Posterior cingulate gyrus (tissue), 11 donors: ENCODE measurements around the gene SYNGR3.
"Not testable (repeated sequence)": the region's sequence is repeated elsewhere in the genome, so short reads cannot be mapped to it uniquely, and the experiment has no call there.

Experiments
- DNase-seq, 10 donors: peaks; one replicate each; pipeline versions ENCODE4 v3.0.0 to v3.0.0-alpha.2; 2020 to 2021; ENCODE audit warnings: mixed read lengths in 3 of 10
- intact Hi-C: fragments of 100-400 bp; cut with DNase I; formaldehyde crosslinking; loops from one replicate; pipeline ENCODE4 v1.15.1; 2023

Gene SYNGR3

DNA sequence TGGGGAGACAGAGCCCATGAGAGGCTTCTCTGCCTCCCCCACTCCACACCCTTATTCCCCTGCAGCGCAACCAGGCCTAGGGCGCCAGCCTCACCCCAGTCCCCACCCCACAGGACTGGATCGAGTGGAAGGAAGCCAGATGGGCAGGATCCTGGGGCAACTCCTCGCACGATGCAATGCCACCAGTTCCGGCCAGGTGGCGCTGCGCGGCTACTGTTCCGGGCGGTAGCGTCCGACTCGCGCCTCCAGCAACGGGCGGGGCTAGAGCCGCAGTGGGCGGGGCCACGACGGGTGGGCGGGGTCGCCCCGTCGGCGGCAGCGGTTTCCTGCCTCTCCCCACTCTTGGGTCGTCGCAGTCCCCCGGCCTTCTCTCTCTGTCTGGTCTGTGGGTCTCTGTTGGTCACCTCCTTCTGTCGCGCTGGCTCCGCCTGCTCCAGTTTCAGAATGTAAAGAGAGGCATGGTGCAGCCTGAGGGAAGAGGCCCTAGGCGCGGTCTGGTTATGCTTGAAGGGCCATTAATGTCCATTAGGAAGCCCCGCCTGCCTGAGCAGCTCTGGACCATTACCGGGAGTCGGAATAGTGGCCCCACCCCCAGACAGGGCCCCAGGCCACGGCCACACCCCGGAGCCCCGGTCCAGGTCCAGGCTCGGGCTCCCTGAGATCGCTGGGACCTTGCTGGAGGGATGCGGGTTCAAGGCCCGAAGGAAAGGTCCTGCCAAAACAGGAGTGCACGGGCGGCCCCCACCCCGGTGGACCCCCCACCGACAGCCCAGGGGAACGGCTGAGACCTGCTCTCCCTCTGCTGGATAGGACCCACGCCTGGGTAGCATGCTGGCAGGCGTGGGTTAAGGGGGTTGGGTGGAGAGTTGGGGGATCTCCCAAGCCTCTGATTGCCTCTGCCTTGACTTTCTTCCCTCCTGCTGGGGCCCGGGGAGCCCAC lies 33.6 kb downstream of the SYNGR3 start:
- peak; percentile 81 to 99 (median 96) for DNase-seq
- intact Hi-C loops = loop anchor here (1.0 kb wide), 2 partner anchors 33 to 117 kb away; no protein-coding TSS in a partner anchor

DNA sequence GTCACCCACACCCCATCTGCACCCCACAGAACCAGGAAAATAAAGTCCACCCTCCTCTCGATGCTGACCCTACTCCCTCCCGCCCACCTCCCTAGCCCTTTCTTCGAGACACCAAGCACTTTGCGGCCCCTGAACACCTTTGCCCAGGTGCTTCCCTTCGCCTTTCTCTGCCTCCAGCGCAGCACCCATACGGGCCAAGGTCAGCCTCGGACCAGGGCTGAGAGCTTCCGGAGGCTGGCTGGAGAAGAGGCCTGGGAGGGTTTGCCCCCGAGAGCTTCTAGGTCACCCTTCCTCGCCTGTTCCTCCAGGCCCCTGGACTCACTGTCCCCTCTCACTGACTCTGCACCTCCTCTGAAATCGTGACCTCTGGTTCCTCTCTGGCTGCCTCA lies 34.3 kb downstream of the SYNGR3 start:
- intact Hi-C loops = no loop called here

DNA sequence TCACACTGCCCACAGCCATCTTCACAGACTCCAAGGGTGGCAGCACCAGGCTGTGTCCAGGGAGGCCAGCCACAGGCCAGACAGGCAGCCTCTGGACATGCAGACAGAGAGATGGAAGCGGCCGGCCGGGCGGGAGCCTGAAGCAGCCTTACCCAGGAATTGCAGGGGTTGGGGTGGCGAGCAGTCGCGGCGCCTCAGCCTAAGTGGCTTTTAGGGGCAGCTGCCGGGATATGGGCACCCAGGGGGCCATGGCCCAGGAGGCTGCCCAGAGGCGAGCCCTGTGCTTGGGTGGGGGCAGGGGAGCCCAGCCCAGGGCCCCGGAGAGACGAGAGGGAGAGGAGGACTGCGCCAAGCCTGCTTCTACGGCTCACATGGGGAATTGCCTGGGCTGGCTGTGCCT lies 35.5 kb downstream of the SYNGR3 start:
- no peak for DNase-seq
- intact Hi-C loops = no loop called here

More for the DNA sequence above, 34.3 kb downstream of the SYNGR3 start:
- DNase-seq = no peak

DNA sequence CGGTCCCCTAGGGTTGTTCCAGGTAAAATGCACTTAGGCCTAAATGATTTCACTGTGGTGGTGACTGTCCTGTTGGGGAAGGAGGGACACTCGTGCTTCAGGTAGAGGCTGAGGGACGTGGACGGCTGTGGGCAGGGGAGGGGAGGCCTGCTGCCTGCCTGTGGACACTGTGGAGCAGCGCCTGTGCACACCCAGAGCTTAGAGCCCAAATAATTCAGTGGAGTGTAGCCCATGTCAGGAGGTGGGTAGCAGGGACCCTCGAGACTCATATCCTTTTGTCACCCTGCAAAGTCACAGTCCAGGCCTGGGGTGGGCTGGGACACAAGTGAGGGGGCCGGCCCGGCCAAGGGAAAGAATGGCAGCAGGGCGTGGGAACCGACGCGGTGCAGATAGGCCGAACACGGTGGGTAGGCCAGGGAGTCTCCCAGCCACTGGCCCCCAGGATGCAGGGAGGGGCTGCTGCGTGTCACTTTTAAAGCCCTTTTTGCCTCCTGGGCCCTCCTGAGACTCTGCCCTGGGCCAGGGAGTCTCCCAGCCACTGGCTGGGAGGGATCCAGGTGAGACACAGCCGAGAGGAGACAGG lies 36.2 kb downstream of the SYNGR3 start:
- no peak for DNase-seq
- intact Hi-C loops = no loop called here

DNA sequence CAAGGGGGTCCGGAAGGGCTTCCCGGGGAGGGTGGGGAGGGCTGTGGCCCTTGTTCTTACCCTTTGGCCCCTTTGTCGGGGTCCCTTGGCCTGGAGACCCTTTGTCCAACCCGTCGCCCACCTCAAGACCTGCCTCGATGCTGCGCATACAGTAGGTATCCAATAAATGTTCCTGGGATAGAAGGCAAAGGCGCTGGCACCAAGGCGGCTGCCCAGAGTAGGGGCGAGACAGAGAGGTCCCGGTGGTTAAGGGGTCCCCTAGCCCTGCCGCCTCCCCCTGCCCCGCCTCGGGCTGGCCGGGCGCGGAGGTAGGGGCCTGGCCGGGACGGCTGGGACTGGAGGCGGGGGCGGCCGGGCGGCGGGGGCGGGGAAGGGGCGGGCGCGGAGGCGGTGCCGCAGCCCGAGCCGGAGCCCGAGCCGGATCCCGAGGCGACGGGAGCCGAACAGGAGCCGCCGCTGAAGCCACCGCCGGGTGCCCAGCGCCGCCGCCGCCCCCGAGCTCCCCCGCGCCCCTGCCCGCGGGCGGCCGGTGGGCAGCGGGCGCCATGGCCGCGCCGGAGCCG lies 36.8 kb downstream of the SYNGR3 start, which contains the start of gene NHERF2:
Gene NHERF2 (plus strand): TSS at position 442 of the 563 bp plus-strand sequence. CDS start 104 bp downstream, at position 546.
- peak in 2 of 10 donors; percentile 51 to 89 for DNase-seq
- intact Hi-C loops = no loop called here

DNA sequence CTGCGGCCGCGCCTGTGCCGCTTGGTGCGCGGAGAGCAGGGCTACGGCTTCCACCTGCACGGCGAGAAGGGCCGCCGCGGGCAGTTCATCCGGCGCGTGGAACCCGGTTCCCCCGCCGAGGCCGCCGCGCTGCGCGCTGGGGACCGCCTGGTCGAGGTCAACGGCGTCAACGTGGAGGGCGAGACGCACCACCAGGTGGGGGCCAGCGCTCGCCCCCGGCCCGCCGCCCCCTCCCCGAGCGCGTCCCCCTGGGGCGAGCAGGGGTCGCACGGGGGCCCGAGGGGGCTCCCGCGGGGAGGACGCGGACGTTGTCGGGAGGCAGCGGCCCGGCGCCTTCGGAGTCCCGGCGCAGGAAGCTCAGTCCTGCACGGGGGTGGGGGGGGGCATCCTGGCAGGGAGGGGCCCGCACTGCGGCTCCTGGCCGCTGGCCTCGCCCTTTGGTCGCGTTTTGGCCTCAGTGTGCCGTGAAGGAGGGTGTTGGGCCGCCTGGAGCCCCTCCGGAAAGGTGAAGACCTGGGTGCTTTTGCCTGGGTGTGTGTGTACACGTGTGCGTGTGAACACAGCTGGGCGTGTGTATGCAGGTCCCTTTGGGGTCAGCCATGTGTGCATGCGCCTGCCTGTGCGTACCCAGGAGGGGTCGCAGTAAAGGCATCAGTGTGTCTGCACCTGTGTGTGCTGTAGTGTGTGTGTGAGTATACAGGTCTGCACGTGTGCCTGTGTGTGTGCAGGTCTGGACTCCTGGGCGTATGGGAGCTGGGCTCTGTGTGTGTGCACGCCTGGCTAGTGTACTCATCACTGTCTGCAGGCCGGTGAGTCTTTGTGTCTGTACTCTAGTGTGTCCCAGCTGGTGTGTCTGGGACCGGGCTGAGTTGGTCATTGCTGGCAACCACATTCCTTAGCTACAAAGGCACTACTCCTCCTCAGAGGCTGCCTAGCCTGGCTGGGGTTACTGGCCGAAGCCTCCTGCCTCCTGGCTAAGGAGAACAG lies 37.5 kb downstream of the SYNGR3 start:
- intact Hi-C loops = no loop called here

DNA sequence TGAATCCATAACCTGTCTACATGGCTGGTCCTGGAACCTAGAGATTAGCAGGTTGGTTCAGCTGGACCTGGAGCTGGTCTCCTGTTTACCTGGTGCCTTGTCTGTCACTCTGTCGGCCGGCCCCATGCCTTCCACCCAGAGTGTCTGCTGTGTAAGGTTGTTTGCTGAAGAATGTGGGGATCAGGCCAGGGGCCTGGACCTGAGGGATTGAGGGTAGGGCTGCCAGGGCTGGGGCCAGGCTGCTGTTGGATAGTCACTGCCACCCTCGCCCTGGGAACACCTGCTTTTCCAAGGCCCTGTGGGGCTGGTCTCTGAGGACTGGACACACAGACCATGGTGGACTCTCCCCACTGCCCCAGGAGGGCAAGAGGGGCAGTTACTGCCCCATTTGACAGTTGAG lies 38.4 kb downstream of the SYNGR3 start:
- no peak for DNase-seq
- intact Hi-C loops = no loop called here

More for the DNA sequence above, 37.5 kb downstream of the SYNGR3 start:
- DNase-seq = peak in 1 of 10 donors; percentile 86

DNA sequence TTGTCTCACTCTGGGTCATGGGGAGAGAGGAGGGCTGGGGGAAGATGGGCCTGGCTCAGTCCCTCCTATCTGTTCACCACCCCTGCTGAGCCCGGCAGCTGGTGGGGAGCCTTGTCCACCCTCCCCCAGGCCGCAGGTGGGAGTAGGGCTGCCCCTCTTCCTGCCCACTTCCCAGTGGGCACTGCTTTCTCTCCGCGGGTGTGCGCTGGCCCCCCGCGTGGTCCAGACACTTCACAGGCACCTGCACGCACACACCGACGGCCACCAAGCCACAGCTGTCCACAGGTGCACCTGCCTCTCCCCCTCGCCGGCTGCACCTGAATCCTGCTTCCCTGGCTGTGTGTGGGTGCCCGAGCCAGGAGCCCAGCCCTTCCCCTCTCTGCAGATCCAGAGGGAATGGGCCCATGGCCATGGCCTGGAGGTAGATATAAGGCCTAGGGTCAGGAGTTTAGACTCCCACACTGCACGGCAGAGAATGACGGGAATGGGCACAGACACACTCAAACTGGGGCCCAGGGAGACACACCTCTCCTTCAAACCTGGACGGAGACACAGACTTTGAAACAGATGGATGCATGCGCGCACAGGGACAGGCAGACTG lies 39.0 kb downstream of the SYNGR3 start:
- intact Hi-C loops = no loop called here
- no peak for DNase-seq

DNA sequence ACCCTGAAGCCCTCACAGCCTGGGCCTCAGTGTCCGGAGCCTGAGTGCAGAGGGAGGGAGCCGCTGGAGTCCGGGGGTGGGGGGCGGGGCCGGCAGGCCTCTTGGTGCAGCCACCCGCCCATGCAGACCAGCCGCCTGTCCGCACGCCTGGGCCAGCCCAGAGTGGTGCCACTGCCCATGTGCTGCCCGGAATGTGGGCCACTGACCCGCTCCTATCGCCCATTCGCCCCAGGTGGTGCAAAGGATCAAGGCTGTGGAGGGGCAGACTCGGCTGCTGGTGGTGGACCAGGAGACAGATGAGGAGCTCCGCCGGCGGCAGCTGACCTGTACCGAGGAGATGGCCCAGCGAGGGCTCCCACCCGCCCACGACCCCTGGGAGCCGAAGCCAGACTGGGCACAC lies 39.6 kb downstream of the SYNGR3 start:
- no peak for DNase-seq
- intact Hi-C loops = no loop called here

DNA sequence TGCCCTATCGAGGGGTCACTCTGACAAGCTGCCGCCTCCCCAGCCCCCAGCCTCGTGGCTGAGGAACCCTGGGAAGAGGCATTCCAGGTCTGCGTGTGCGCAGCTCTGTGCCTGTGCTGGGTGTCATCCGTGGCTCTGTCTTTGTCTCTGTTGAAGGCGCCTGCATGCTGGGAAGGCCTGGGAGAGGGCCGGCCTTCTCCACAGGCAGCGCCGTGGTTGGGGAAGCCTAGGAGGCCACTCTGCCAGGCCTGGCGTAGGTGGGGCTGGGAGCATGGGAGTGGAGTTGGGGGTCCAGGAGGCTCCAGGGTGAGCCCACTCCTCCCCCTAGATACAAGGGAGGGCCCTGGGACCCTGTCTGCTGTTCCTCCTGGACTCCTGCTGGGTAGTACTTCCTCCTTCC lies 40.3 kb downstream of the SYNGR3 start:
- intact Hi-C loops = no loop called here
- DNase-seq = no peak

DNA sequence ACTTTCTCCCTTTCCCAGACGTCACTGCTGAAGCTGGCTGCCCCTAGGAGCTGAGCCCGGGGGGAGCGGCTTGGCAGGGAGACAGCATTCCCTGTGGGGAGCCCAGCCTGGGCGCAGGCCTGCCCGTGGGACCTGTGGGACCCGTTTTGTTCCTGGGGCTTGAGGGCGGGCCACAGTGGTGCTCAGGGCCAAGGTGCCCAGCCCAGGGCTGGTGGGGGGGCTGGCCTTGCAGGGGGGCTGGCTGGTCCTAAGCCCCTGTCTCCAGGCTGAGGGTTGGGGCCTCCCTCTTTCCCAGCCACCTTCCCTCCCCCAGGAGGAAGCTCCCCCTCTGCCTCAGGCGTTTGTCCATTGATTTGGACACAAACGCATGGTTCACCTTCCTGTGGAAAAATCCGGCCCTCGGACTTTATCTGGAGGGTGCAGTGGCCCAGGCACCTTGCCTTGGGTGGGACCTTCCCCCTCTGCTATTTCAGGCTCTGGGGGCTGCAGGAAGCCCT lies 41.4 kb downstream of the SYNGR3 start:
- no peak for DNase-seq
- intact Hi-C loops = no loop called here

DNA sequence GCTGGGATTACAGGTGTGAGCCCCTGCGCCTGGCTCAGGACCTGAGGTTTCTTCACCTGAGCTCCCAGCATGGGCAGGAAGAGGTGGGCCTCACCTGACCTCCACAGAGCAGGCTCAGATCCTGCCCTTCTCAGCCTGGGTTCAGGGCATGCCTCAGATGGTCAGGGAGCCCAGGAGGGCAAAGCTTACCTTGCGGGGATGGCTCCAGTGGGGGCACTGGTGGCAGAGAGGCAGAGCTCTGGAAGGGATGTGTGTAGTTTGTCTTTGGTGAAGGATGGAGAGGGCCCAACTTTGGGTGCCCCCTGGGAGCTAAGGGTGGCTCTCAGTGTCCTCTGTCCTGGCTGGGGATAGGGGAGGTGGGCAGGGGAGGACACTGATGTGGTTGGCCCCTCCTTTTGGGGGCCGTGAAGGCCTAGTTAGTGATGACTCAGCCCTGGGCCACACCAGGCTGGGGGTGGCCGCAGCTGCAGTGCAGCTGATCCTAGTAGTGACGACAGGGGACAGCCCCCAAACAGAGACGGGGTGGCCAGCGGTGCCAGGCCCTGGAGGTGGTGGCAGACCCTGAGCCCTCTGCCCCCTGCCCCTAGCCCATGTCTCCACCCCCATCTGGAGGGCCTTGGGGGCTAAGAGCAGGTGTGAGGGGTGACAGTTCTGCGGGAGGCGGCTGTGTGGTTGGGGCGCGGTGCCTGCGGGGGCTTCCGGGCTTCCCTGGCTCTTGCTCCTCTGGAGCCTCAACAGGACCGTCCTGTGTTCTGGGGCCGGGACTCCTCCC lies 42.7 kb downstream of the SYNGR3 start:
- intact Hi-C loops = no loop called here
- peak in 4 of 10 donors; percentile 39 to 92 (median 58) for DNase-seq

DNA sequence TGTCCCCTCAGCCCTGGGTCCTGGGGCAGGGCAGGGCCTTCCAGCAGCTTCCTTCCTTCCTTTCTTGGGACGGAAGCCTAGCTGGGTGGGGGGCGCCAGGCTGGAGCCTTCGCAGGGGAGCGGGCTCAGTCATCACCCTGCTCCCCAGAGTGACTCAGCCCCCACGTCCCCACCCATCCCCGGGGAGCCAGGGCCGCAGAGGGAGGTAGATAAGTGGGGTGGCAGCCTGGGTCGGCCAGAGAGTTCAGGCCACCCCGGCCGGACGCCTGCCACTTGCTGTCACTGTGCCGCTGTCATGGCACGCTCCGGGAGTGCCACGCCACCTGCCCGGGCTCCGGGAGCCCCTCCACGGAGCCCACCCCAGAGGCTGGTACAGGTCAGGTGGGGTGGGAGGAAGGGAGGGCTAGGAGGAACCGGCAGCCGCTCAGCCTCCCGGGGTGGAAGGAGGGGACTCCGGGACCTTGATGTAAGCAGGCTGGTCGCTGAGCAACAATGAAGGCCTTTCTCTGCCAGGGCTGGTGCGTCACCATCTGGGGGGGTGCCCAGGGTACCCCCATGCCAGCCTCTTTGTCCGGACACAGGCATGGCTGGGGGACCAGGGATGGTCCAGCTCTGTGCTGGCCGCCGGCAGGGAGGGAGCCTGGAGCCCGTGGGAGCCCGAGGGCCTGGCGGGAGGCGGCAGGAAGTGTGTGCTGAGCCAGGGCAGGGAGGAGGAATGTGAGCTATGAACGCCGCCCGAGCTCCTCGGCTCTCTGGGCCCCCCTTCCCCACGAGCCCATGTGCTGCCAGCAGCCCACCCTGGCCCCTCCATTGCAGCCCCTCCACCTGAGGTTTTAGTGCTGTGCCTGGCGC lies 43.5 kb downstream of the SYNGR3 start:
- intact Hi-C loops = no loop called here
- peak; percentile 76 to 99 (median 88) for DNase-seq

DNA sequence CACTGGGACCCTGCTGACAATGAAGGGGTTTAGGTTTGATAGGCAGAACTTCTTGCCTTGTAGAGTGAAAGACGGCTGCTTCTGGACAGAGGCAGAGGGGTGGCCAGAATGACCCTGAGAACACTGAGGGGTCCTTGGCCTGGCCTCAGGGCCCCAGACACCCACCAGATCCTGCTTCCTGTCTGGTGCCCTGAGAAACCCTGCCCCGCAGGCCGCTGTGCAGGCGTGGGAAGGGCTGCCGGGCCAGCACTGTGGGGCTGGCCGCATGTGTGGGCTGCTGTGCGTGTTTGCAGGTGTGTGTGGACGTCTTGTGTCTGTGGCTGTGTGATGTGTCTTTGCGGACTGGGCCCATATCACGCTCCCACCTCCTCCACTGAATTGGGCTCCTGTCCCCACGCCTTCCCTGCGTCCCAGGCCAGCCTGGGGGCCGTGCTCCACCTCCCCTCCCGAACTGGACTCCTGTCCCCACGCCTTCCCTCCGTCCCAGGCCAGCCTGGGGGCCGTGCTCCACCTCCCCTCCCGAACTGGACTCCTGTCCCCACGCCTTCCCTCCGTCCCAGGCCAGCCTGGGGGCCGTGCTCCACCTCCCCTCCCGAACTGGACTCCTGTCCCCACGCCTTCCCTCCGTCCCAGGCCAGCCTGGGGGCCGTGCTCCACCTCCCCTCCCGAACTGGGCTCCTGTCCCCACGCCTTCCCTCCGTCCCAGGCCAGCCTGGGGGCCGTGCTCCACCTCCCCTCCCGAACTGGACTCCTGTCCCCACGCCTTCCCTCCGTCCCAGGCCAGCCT lies 44.3 kb downstream of the SYNGR3 start:
- DNase-seq = not testable (repeated sequence)

DNA sequence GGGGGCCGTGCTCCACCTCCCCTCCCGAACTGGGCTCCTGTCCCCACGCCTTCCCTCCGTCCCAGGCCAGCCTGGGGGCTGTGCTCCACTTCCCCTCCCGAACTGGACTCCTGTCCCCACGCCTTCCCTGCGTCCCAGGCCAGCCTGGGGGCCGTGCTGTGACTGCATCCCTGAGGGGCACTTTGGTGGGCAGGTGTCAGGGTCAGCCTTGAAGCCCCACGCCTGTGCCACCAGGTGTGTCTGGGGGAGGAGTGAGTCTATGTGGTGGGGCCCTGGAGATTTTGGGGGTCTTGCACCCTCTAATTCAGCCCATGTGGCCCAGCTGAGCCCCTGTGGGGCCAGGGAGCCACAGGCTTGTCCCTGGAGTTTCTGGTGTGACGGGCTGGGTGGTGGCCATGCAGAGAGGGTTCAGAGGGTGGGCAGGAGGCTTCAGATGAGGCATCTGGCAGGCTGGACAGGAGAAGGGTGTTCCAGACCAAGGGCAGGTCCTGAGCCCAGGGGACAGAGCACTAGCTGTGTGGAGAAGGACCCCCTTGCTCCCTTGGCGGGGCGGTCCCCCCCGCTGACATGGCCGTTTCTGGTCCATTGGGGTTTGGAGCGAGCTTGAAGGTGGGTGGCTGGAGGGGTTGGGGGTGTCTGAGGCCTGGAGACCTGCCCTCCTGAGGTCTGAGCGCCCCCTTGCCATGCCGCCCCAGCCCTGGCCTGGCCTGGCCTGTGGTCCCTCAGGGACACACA lies 45.1 kb downstream of the SYNGR3 start:
- DNase-seq = no peak
- intact Hi-C loops = no loop called here

More for the DNA sequence above, 44.3 kb downstream of the SYNGR3 start:
- intact Hi-C loops = not testable (repeated sequence)
